CD14-positive monocyte (primary cell): ENCODE measurements around the gene CALHM2. TPM values are rescaled to one million over a fixed set of nuclear protein-coding genes. Genes with fewer than 3 reads are reported as not detected.

Source experiments
- DNase-seq, 3 donors: peaks; one replicate each; pipeline ENCODE4 v3.0.0-alpha.2; 2011 to 2022
- H2AFZ ChIP-seq: 2 replicates; pipeline ENCODE4 v1.6.0; 2012; ENCODE audit warnings: mild to moderate bottlenecking, low read depth, low read length, inconsistent platforms; ENCODE audit not compliant: insufficient read depth, poor library complexity, severe bottlenecking
- H3K27ac ChIP-seq, 2 donors: 1 replicate in 1 of 2; 2 replicates in 1 of 2; pipeline ENCODE4 v1.5.1; 2012 to 2013; ENCODE audit warnings: low read length in 2 of 2, control low read depth in 1 of 2, inconsistent platforms in 1 of 2, low read depth in 1 of 2, mild to moderate bottlenecking in 1 of 2
- H3K27me3 ChIP-seq, 2 donors: one replicate each; pipeline versions ENCODE4 v1.6.0 to v1.6.1; 2011 to 2013; ENCODE audit warnings: low read length in 2 of 2; ENCODE audit not compliant: control insufficient read depth in 2 of 2, insufficient read depth in 2 of 2
- H3K36me3 ChIP-seq, 2 donors: replicated peaks in 1 of 2; 1 replicate in 1 of 2; 2 replicates in 1 of 2; pipeline versions ENCODE4 v1.5.1 to v1.6.1; 2012 to 2013; ENCODE audit warnings: low read length in 2 of 2, control low read depth in 1 of 2, inconsistent platforms in 1 of 2, mild to moderate bottlenecking in 1 of 2; ENCODE audit not compliant: insufficient read depth in 2 of 2, control insufficient read depth in 1 of 2
- H3K4me1 ChIP-seq, 2 donors: 1 replicate in 1 of 2; 2 replicates in 1 of 2; pipeline versions ENCODE4 v1.5.1 to v1.6.1; 2012 to 2013; ENCODE audit warnings: low read length in 2 of 2, control low read depth in 1 of 2, inconsistent platforms in 1 of 2, mild to moderate bottlenecking in 1 of 2, moderate library complexity in 1 of 2; ENCODE audit not compliant: insufficient read depth in 2 of 2, control insufficient read depth in 1 of 2
- H3K4me2 ChIP-seq: replicated peaks from 2 replicates; pipeline ENCODE3; 2012; ENCODE audit warnings: low read length, moderate library complexity, mild to moderate bottlenecking; ENCODE audit not compliant: poor library complexity, severe bottlenecking; ENCODE audit errors: extremely low read depth
- H3K4me3 ChIP-seq, 3 experiments: fragments of 200-600 bp in 1 of 3; sonication (generic) in 1 of 3; replicated peaks in 1 of 3; 1 replicate in 2 of 3; 2 replicates in 1 of 3; pipeline ENCODE4 v1.5.1; 2011 to 2013; ENCODE audit warnings: low read length in 3 of 3, mild to moderate bottlenecking in 3 of 3, control low read depth in 2 of 3, low read depth in 2 of 3, inconsistent platforms in 1 of 3, moderate library complexity in 1 of 3
- H3K79me2 ChIP-seq: 2 replicates; pipeline ENCODE4 v1.6.0; 2012; ENCODE audit warnings: mild to moderate bottlenecking, control low read depth, inconsistent platforms, low read length, moderate library complexity; ENCODE audit not compliant: insufficient read depth
- H3K9ac ChIP-seq: 2 replicates; pipeline ENCODE4 v1.6.0; 2017; ENCODE audit warnings: low read length, mild to moderate bottlenecking; ENCODE audit not compliant: insufficient read depth, poor library complexity, severe bottlenecking
- H3K9me3 ChIP-seq, 2 donors: replicated peaks in 1 of 2; 1 replicate in 1 of 2; 2 replicates in 1 of 2; pipeline versions ENCODE4 v1.5.1 to v1.6.1; 2012 to 2013; ENCODE audit warnings: low read length in 2 of 2, control low read depth in 1 of 2; ENCODE audit not compliant: control insufficient read depth in 1 of 2, insufficient read depth in 1 of 2
- H4K20me1 ChIP-seq: 2 replicates; pipeline ENCODE4 v1.6.0; 2012; ENCODE audit warnings: mild to moderate bottlenecking, low read length, control low read depth, moderate library complexity; ENCODE audit not compliant: insufficient read depth
- H3K27ac Mint-ChIP-seq, 7 donors: one replicate each; pipeline ENCODE4 v1.8.0; 2020; ENCODE audit warnings: mild to moderate bottlenecking in 7 of 7, mixed read lengths in 7 of 7, moderate library complexity in 6 of 7, inconsistent platforms in 2 of 7
- H3K27me3 Mint-ChIP-seq, 3 donors: one replicate each; pipeline ENCODE4 v1.8.0; 2021 to 2022; ENCODE audit warnings: low read depth in 3 of 3, mild to moderate bottlenecking in 3 of 3, mixed read lengths in 3 of 3, moderate library complexity in 3 of 3, inconsistent platforms in 1 of 3
- H3K36me3 Mint-ChIP-seq, 2 donors: one replicate each; pipeline ENCODE4 v1.8.0; 2020; ENCODE audit warnings: mixed read lengths in 2 of 2, inconsistent platforms in 1 of 2, mild to moderate bottlenecking in 1 of 2
- H3K4me1 Mint-ChIP-seq: one replicate; pipeline ENCODE4 v1.8.0; 2020; ENCODE audit warnings: mild to moderate bottlenecking, mixed read lengths
- H3K4me3 Mint-ChIP-seq, 2 donors: one replicate each; pipeline ENCODE4 v1.8.0; 2020; ENCODE audit warnings: mild to moderate bottlenecking in 2 of 2, mixed read lengths in 2 of 2, moderate library complexity in 1 of 2
- H3K9me3 Mint-ChIP-seq, 7 donors: one replicate each; pipeline ENCODE4 v1.8.0; 2020 to 2022; ENCODE audit warnings: mixed read lengths in 7 of 7, mild to moderate bottlenecking in 6 of 7, moderate library complexity in 6 of 7, inconsistent platforms in 2 of 7
- CTCF ChIP-seq: fragments of 200-600 bp; IDR thresholded peaks from one replicate; pipeline ENCODE4 v1.8.0; 2022; ENCODE audit warnings: antibody characterized with exemption, mild to moderate bottlenecking
- WGBS: methylation state at CpG from one replicate; pipeline ENCODE4 v1.1.5; 2013; ENCODE audit warnings: missing lambda C conversion rate; ENCODE audit not compliant: insufficient coverage; 5-methylcytosine and 5-hydroxymethylcytosine counted together
- intact Hi-C, 2 donors: fragments of 100-400 bp; cut with micrococcal nuclease; formaldehyde crosslinking; loops; one replicate each; pipeline versions ENCODE4 v1.15.0 to v1.15.1; 2023
- polyA plus RNA-seq, 3 donors: library from polyadenylated mRNA; depleted of rRNA in 1 of 3; unstranded in 2 of 3; stranded (reverse) in 1 of 3; fragments of 300-500 nt in 2 of 3; fragments of >200 nt in 1 of 3; fragmentation: Illumina TruSeq in 2 of 3; gene quantifications; 1 replicate in 2 of 3; 2 replicates in 1 of 3; pipeline ENCODE4 v1.2.3, GENCODE V29; 2012 to 2021

The CALHM2 gene
- polyA plus RNA-seq, 3 donors = 48.4 to 80.7 (median 66.5) TPM

DNA sequence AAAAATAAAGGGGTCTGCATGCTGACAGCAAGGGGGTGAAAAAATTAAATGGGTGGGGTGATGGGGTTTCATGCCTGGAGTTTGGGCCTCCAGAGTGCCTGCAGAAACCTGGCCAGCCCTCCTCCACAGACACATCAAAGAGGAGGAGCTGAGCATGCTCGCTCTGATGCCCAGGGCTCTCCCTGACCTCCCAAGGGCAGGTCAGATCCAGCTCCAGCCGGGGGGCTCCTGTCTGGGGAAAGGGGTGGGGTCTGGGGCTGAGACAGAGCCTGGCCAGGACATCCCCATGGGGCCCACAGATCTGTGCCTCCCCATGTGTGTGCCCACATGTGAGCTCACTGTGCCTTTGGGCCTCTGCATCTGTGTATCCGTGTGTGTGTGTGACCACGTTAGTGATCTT, 7.4 kb upstream of the CALHM2 start:
- Histone ChIP-seq H3K9me3 (no peaks in the 10 kb centered on the region), H4K20me1 (no peaks in the 10 kb centered on the region), H3K79me2 (no peaks in the 10 kb centered on the region), H3K27me3 (no peaks in the 10 kb centered on the region), H2AFZ (no peak overlapping the region), H3K36me3 (no peaks in the 10 kb centered on the region), H3K4me1 (peaks cover 10 to 20% of the 10 kb centered on the region in 2 donors), H3K9ac (no peak overlapping the region), H3K27ac (no peak overlapping the region), H3K4me3 (no peak overlapping the region), H3K4me2 (no peak overlapping the region)
- H3K9me3 Mint-ChIP-seq = peaks cover 0 to 2% (median 0%) of the 10 kb centered on the region in 7 donors
- peaks cover 0 to 2% of the 10 kb centered on the region in 2 donors for H3K36me3 Mint-ChIP-seq
- H3K27me3 Mint-ChIP-seq = peaks cover 0 to 3% (median 0%) of the 10 kb centered on the region in 3 donors
- H3K4me1 Mint-ChIP-seq = peaks cover 14% of the 10 kb centered on the region
- no peak overlapping the region for H3K4me3 Mint-ChIP-seq
- no peak for DNase-seq
- no peak for TF ChIP-seq CTCF
- intact Hi-C loops = no loop called here
- WGBS = 92% methylated on average over 3 of the region's 4 CpGs
- H3K27ac Mint-ChIP-seq = no peak overlapping the region

DNA sequence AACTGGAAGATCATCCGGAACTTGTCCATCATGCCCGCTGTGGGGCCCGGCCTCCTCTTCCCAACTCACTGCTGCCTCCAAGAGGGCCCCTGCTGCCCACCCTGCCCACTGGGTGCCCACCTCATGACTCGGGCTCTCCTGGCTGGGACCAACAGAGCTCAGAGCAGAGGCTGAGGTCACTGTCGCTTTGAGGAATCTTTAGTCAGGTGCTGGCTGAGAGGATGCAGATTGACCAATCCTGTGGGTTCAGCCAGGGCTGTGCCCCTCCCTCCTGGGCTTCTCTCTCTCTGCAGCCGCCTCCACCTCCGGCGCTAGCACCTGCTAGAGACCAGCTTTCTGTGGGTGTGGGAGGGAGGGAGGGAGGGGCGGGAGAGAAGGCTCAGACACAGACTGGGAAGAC, 6.5 kb upstream of the CALHM2 start, which contains the start of gene CALHM1:
Gene CALHM1, minus strand, starts transcription at position 181 of the 400 bp plus-strand sequence. Its CDS starts 149 bp downstream, at position 32.
- peak within 1 kb of the TSS in 2 of 7 donors; percentile 18 to 75 for H3K27ac Mint-ChIP-seq

More for the DNA sequence above, 6.5 kb upstream of the CALHM2 start, which contains the start of gene CALHM1:
- Histone ChIP-seq H3K36me3 (no peaks in the 10 kb centered on the region), H3K4me3 (no peak within 1 kb of the TSS), H3K27ac (no peak within 1 kb of the TSS), H3K79me2 (no peaks in the 10 kb centered on the region), H4K20me1 (no peaks in the 10 kb centered on the region), H3K9ac (no peak within 1 kb of the TSS), H2AFZ (no peak within 1 kb of the TSS), H3K27me3 (no peaks in the 10 kb centered on the region), H3K4me1 (peaks cover 15 to 24% of the 10 kb centered on the region in 2 donors), H3K4me2 (peak within 1 kb of the TSS; percentile 1), H3K9me3 (no peaks in the 10 kb centered on the region)
- Mint-ChIP-seq H3K9me3 (no peaks in the 10 kb centered on the region), H3K36me3 (no peaks in the 10 kb centered on the region), H3K4me3 (no peak within 1 kb of the TSS), H3K27me3 (peaks cover 0 to 5% (median 0%) of the 10 kb centered on the region in 3 donors), H3K4me1 (peaks cover 15% of the 10 kb centered on the region)
- peak in 1 of 3 donors; percentile 29 for DNase-seq
- WGBS = 49% methylated on average over 7 of the region's 9 CpGs
- intact Hi-C loops = no loop called here
- no peak for TF ChIP-seq CTCF
